Activated CD8-positive, alpha-beta T cell treated with anti-CD3 and anti-CD28 coated beads for 36 hours (primary cell): ENCODE measurements around the gene CS. TPM values are rescaled to one million over a fixed set of nuclear protein-coding genes. Genes with fewer than 3 reads are reported as not detected.

ENCODE experiments used
- ATAC-seq: fragments of 200-7000 bp; cut with Tn5 transposase; one replicate; pipeline ENCODE4 v1.10.0; 2021; ENCODE audit warnings: mild to moderate bottlenecking, moderate library complexity
- CTCF ChIA-PET: fragments of 350-600 bp; sonication (Branson Sonifier 250); formaldehyde crosslinking; loops from one replicate; lab custom pipeline; 2021; ENCODE audit warnings: antibody characterized with exemption; lab: Charles Lee
- POLR2A ChIA-PET: fragments of 350-600 bp; sonication (Branson Sonifier 250); formaldehyde crosslinking; loops from one replicate; lab custom pipeline; 2021; ENCODE audit warnings: antibody characterized with exemption; lab: Charles Lee
- DNase-seq: peaks from one replicate; pipeline ENCODE4 v3.0.0-alpha.2; 2020
- H3K27ac Mint-ChIP-seq: one replicate; pipeline ENCODE4 v1.8.0; 2021; ENCODE audit warnings: mild to moderate bottlenecking, mixed read lengths
- H3K27me3 Mint-ChIP-seq: one replicate; pipeline ENCODE4 v1.8.0; 2021; ENCODE audit warnings: mixed read lengths
- H3K36me3 Mint-ChIP-seq: one replicate; pipeline ENCODE4 v1.8.0; 2021; ENCODE audit warnings: low read depth, mixed read lengths
- H3K4me1 Mint-ChIP-seq: one replicate; pipeline ENCODE4 v1.8.0; 2021; ENCODE audit warnings: low read depth, mixed read lengths
- H3K4me3 Mint-ChIP-seq: one replicate; pipeline ENCODE4 v1.8.0; 2021; ENCODE audit warnings: mild to moderate bottlenecking, moderate library complexity, mixed read lengths
- H3K9me3 Mint-ChIP-seq: one replicate; pipeline ENCODE4 v1.8.0; 2021; ENCODE audit warnings: mixed read lengths
- intact Hi-C: fragments of 100-400 bp; cut with micrococcal nuclease; formaldehyde crosslinking; loops from one replicate; pipeline ENCODE4 v1.10.0; 2022
- total RNA-seq, 2 experiments: library from RNA; stranded (reverse); gene quantifications; one replicate each; pipeline ENCODE4 v1.2.3, GENCODE V29; 2021
- TF ChIP-seq, protein P1 (sequence below): fragments of 200-600 bp; IDR thresholded peaks from one replicate; pipeline ENCODE4 v1.8.0; 2022; ENCODE audit warnings: antibody characterized with exemption, mild to moderate bottlenecking

The CS gene
- total RNA-seq, 2 experiments from 2014 or later, result 292 to 297 TPM

DNA sequence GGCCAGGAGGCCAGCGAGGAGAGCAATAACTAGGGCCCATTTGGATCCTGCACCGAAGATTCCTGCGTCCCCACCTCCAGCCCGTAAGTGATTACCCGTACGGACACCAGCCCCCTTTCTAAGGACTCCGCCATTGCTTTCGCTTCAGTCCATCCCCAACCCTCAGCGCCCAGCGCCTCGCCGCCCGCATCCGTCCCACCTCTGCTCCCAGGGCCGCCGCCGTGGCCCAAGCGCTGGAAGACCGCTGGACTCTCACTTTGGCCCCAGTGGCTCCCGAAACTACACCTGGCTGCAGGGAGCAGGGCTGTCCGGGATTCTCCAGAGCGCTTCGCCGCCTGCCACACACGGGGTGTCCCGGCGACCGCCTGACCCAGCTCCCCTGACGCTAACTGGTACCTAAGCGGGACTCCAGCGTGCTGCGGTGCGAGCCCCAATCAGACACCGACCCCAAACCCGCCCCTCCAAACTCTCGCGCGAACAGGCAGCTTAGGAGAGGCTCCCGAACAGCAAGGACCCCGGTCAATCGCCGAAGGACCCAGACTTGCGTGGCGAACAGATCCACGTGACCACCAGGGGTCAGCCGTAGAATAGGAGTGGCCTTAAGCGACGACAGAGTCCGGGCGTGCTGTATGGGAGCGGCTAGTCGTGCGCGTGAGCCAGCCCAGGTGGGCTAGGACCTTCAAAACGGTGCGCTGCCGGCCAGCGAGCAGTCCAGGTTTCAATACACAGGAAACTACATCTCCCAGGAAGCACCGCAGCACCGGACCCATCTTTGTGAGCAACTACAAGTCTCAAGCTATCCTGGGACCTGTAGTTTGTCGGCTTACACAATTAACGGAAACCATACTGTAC lies 15.7 kb upstream of the CS start, which contains the start of gene CNPY2:
TSS of gene CNPY2 (minus strand) at position 367 of the 852 bp plus-strand sequence. CDS start 771 bp downstream, outside the sequence.
- TF ChIP-seq, protein P1, sequence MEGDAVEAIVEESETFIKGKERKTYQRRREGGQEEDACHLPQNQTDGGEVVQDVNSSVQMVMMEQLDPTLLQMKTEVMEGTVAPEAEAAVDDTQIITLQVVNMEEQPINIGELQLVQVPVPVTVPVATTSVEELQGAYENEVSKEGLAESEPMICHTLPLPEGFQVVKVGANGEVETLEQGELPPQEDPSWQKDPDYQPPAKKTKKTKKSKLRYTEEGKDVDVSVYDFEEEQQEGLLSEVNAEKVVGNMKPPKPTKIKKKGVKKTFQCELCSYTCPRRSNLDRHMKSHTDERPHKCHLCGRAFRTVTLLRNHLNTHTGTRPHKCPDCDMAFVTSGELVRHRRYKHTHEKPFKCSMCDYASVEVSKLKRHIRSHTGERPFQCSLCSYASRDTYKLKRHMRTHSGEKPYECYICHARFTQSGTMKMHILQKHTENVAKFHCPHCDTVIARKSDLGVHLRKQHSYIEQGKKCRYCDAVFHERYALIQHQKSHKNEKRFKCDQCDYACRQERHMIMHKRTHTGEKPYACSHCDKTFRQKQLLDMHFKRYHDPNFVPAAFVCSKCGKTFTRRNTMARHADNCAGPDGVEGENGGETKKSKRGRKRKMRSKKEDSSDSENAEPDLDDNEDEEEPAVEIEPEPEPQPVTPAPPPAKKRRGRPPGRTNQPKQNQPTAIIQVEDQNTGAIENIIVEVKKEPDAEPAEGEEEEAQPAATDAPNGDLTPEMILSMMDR, result no peak
- ChIA-PET CTCF (interaction anchor here (1.0 to 2.0 kb wide), 7 partner anchors 16 to 148 kb away, joined by 3 to 14 read pairs (median 4); partner anchors contain the start of gene IL23A), POLR2A (interaction anchor here (0.7 to 4.1 kb wide), 16 partner anchors 8 to 198 kb away, joined by 3 to 28 read pairs (median 4); partner anchors contain the start of genes ANKRD52, IL23A, PAN2 and STAT2)
- H3K36me3 Mint-ChIP-seq, result peaks cover 21% of the 10 kb centered on the region
- H3K27me3 Mint-ChIP-seq, result no peaks in the 10 kb centered on the region
- ATAC-seq (peak; percentile 91), DNase-seq (peak; percentile 98)
- intact Hi-C loops, result no loop called here
- H3K4me3 Mint-ChIP-seq, result peak within 1 kb of the TSS; percentile 85
- H3K27ac Mint-ChIP-seq, result peak within 1 kb of the TSS; percentile 92
- no peaks in the 10 kb centered on the region for H3K9me3 Mint-ChIP-seq
- peaks cover 9% of the 10 kb centered on the region for H3K4me1 Mint-ChIP-seq

DNA sequence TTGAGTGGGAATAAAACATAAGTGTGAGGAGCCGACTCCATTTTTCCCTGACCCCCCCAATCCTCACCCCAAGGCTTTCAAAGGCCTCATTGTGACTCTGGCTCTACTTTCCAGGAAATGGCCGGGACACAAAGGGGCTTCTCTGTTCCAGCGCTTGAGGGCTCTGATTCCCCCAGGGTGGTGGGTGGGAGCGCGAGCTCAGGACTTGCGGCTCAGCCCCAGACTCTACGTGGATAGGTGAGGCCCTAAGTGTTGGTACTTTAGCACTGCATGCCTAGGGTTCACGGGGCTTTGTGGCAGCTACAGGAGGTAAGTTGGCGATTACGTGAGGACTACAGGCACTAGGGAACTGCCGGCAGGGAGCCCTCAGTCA lies 15.1 kb upstream of the CS start:
- H3K27ac Mint-ChIP-seq, result peak overlapping the region; percentile 92
- H3K9me3 Mint-ChIP-seq, result no peaks in the 10 kb centered on the region
- ChIA-PET POLR2A (interaction anchor here (0.7 to 4.1 kb wide), 12 partner anchors 9 to 198 kb away, joined by 3 to 28 read pairs (median 4); partner anchors contain the start of genes ANKRD52, IL23A, PAN2 and STAT2), CTCF (interaction anchor here (0.9 to 1.8 kb wide), 5 partner anchors 18 to 149 kb away, joined by 3 to 14 read pairs (median 3); partner anchors contain the start of genes IL23A and PAN2)
- DNase-seq, result no peak
- intact Hi-C loops, result no loop called here
- H3K4me3 Mint-ChIP-seq, result peak overlapping the region; percentile 85
- ATAC-seq, result no peak
- TF ChIP-seq, protein P1, result no peak
- peaks cover 9% of the 10 kb centered on the region for H3K4me1 Mint-ChIP-seq
- no peaks in the 10 kb centered on the region for H3K27me3 Mint-ChIP-seq
- H3K36me3 Mint-ChIP-seq, result peaks cover 26% of the 10 kb centered on the region

DNA sequence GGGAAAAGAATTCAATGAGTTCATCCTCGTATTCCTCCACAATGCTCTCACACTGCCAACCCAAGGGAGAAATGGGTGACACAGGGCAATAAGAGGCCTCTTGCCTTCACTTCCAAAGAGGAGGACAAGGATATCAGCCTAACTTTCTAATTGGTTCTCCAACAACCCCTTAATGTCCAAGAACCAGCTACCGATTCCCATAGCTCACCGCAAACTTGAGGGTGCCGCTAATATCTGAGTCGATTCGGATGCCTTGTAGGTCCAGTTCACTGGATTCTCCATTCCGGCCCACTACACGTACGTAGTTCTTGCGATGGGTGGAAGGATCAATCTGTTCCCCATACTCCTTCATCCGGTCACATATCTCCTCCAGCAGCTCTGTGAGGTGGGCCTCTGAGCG lies 10.9 kb upstream of the CS start:
- H3K36me3 Mint-ChIP-seq, result peaks cover 35% of the 10 kb centered on the region

DNA sequence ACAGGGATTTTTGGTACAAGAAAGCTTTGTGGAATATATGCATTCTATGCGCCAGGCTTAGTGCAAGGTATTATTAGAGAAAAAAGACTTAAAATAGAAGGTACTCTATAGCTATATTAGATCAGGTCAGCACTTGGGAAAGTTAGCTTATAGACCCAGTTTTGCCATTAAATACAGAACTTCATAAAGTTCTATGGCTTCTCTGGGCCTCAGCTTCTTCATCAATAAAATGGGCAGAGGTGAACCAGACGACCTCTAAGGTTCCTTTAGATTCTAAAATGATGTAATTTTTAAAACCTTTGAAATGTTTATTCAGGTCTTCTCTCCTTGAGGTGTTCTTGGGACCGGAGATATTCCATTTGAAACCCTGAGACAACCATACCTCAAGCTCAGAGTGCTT lies 8.6 kb upstream of the CS start:
- CTCF ChIA-PET, result interaction anchor here (0.7 to 1.2 kb wide), 7 partner anchors 10 to 595 kb away, joined by 3 to 7 read pairs (median 3); partner anchors contain the start of gene SMARCC2
- DNase-seq (no peak), ATAC-seq (no peak)
- peaks cover 34% of the 10 kb centered on the region for H3K36me3 Mint-ChIP-seq
- H3K27me3 Mint-ChIP-seq, result no peaks in the 10 kb centered on the region
- H3K4me1 Mint-ChIP-seq, result no peaks in the 10 kb centered on the region
- intact Hi-C loops, result no loop called here
- POLR2A ChIA-PET, result interaction anchor here (0.5 to 1.5 kb wide), 9 partner anchors 9 to 425 kb away, joined by 3 to 4 read pairs (median 4); partner anchors contain the start of genes CS and SPRYD4
- H3K4me3 Mint-ChIP-seq, result no peak overlapping the region
- TF ChIP-seq, protein P1, result no peak
- H3K9me3 Mint-ChIP-seq, result no peaks in the 10 kb centered on the region
- no peak overlapping the region for H3K27ac Mint-ChIP-seq

More for the DNA sequence above, 10.9 kb upstream of the CS start:
- DNase-seq (no peak), ATAC-seq (no peak)
- H3K4me3 Mint-ChIP-seq, result no peak overlapping the region
- intact Hi-C loops, result no loop called here
- H3K4me1 Mint-ChIP-seq, result peaks cover 9% of the 10 kb centered on the region
- peak overlapping the region; percentile 38 for H3K27ac Mint-ChIP-seq
- TF ChIP-seq, protein P1, result no peak
- H3K27me3 Mint-ChIP-seq, result no peaks in the 10 kb centered on the region
- POLR2A ChIA-PET, result interaction anchor here (0.9 to 2.5 kb wide), 5 partner anchors 12 to 152 kb away, joined by 3 to 12 read pairs (median 5); partner anchors contain the start of gene CS
- CTCF ChIA-PET, result interaction anchor here (1.0 to 2.3 kb wide), 3 partner anchors 53 to 573 kb away, joined by 3 to 11 read pairs (median 7); partner anchors contain the start of gene ANKRD52
- H3K9me3 Mint-ChIP-seq, result no peaks in the 10 kb centered on the region
